Activated CD4-positive, alpha-beta T cell treated with anti-CD3 and anti-CD28 coated beads for 36 hours (primary cell): ENCODE results near the gene CHAT. TPM values are rescaled to one million over a fixed set of nuclear protein-coding genes. Genes with fewer than 3 reads are reported as not detected.

Experiments used
- ATAC-seq: fragments of 200-7000 bp; cut with Tn5 transposase; one replicate; pipeline ENCODE4 v1.10.0; 2021; ENCODE audit warnings: mild to moderate bottlenecking, moderate library complexity
- CTCF ChIA-PET: fragments of 350-600 bp; sonication (Branson Sonifier 250); formaldehyde crosslinking; loops from one replicate; lab custom pipeline; 2021; ENCODE audit warnings: antibody characterized with exemption; lab: Charles Lee
- POLR2A ChIA-PET: fragments of 350-600 bp; sonication (Branson Sonifier 250); formaldehyde crosslinking; loops from one replicate; lab custom pipeline; 2021; ENCODE audit warnings: antibody characterized with exemption, inconsistent platforms; lab: Charles Lee
- DNase-seq: peaks from one replicate; pipeline ENCODE4 v3.0.0-alpha.2; 2020
- H3K27ac Mint-ChIP-seq: one replicate; pipeline ENCODE4 v1.8.0; 2021; ENCODE audit warnings: mixed read lengths
- H3K27me3 Mint-ChIP-seq: one replicate; pipeline ENCODE4 v1.8.0; 2021; ENCODE audit warnings: mixed read lengths
- H3K36me3 Mint-ChIP-seq: one replicate; pipeline ENCODE4 v1.8.0; 2021; ENCODE audit warnings: low read depth, mixed read lengths
- H3K4me1 Mint-ChIP-seq: one replicate; pipeline ENCODE4 v1.8.0; 2021; ENCODE audit warnings: mixed read lengths
- H3K4me3 Mint-ChIP-seq: one replicate; pipeline ENCODE4 v1.8.0; 2021; ENCODE audit warnings: mild to moderate bottlenecking, moderate library complexity, mixed read lengths
- H3K9me3 Mint-ChIP-seq: one replicate; pipeline ENCODE4 v1.8.0; 2021; ENCODE audit warnings: low read depth, mixed read lengths
- intact Hi-C, 2 experiments: fragments of 100-400 bp; cut with DNase I in 1 of 2; cut with micrococcal nuclease in 1 of 2; formaldehyde crosslinking; loops; one replicate each; pipeline versions ENCODE4 v1.14.2 to v1.15.1; 2022 to 2024; cut with DNase I, micrococcal nuclease
- total RNA-seq, 2 experiments: library from RNA; stranded (reverse); gene quantifications; one replicate each; pipeline ENCODE4 v1.2.3, GENCODE V29; 2021

Gene CHAT
- not detected for total RNA-seq

GRCh38 chr10:49613882-49614241, at the start of gene CHAT:
Gene CHAT, plus strand, starts transcription at chr10:49614037. Its CDS starts 153 bp downstream, at chr10:49614190.
- ChIA-PET CTCF (interaction anchor here (0.7 kb wide), 1 partner anchor 13 kb away, joined by 3 read pairs; no protein-coding TSS in a partner anchor), POLR2A (no interaction called here)
- H3K36me3 Mint-ChIP-seq, result no peaks in the 10 kb centered on the region
- peaks cover 67% of the 10 kb centered on the region for H3K27me3 Mint-ChIP-seq
- peaks cover 1% of the 10 kb centered on the region for H3K9me3 Mint-ChIP-seq
- H3K4me3 Mint-ChIP-seq, result no peak within 1 kb of the TSS
- peaks cover 3% of the 10 kb centered on the region for H3K4me1 Mint-ChIP-seq
- H3K27ac Mint-ChIP-seq, result no peak within 1 kb of the TSS
- DNase-seq, result no peak
- ATAC-seq, result no peak
- intact Hi-C loops, result no loop called here

- Mint-ChIP-seq H3K9me3 (no peaks in the 10 kb centered on the region), H3K4me3 (no peak overlapping the region), H3K4me1 (peaks cover 4% of the 10 kb centered on the region), H3K36me3 (no peaks in the 10 kb centered on the region), H3K27ac (no peak overlapping the region), H3K27me3 (peaks cover 37% of the 10 kb centered on the region)
- intact Hi-C loops, result no loop called here
- CTCF ChIA-PET, result interaction anchor here (1.3 kb wide), 1 partner anchor 26 kb away, joined by 3 read pairs; no protein-coding TSS in a partner anchor
- DNase-seq (no peak), ATAC-seq (no peak)
- POLR2A ChIA-PET, result no interaction called here
Observed at GRCh38 chr10:49564461-49565009, 49.3 kb upstream of the CHAT start.

GRCh38 chr10:49567810-49568209, 46.0 kb upstream of the CHAT start:
- no peak for DNase-seq
- CTCF ChIA-PET, result no interaction called here
- Mint-ChIP-seq H3K4me3 (no peak overlapping the region), H3K27ac (no peak overlapping the region), H3K4me1 (peaks cover 4% of the 10 kb centered on the region), H3K36me3 (no peaks in the 10 kb centered on the region), H3K27me3 (peaks cover 31% of the 10 kb centered on the region), H3K9me3 (no peaks in the 10 kb centered on the region)
- intact Hi-C loops, result no loop called here
- no peak for ATAC-seq
- POLR2A ChIA-PET, result no interaction called here

- Mint-ChIP-seq H3K36me3 (no peaks in the 10 kb centered on the region), H3K4me3 (no peak overlapping the region), H3K27ac (no peak overlapping the region), H3K9me3 (no peaks in the 10 kb centered on the region), H3K27me3 (peaks cover 28% of the 10 kb centered on the region), H3K4me1 (peaks cover 4% of the 10 kb centered on the region)
- DNase-seq (no peak), ATAC-seq (no peak)
- intact Hi-C loops, result no loop called here
- POLR2A ChIA-PET, result no interaction called here
- CTCF ChIA-PET, result no interaction called here
Observed at GRCh38 chr10:49568235-49568634, 45.6 kb upstream of the CHAT start.

- H3K4me1 Mint-ChIP-seq, result peaks cover 4% of the 10 kb centered on the region
- intact Hi-C loops, result no loop called here
- no peak overlapping the region for H3K4me3 Mint-ChIP-seq
- ChIA-PET POLR2A (no interaction called here), CTCF (no interaction called here)
- H3K27ac Mint-ChIP-seq, result no peak overlapping the region
- H3K9me3 Mint-ChIP-seq, result no peaks in the 10 kb centered on the region
- no peak for ATAC-seq
- peaks cover 24% of the 10 kb centered on the region for H3K27me3 Mint-ChIP-seq
- H3K36me3 Mint-ChIP-seq, result no peaks in the 10 kb centered on the region
- DNase-seq, result no peak
Observed at GRCh38 chr10:49569031-49569631, 44.7 kb upstream of the CHAT start.

GRCh38 chr10:49571388-49571787, 42.4 kb upstream of the CHAT start:
- no peak for DNase-seq
- H3K27me3 Mint-ChIP-seq, result peaks cover 21% of the 10 kb centered on the region
- H3K27ac Mint-ChIP-seq, result no peak overlapping the region
- ChIA-PET CTCF (interaction anchor here (0.6 kb wide), 2 partner anchors 13 to 696 kb away, joined by 3 read pairs; no protein-coding TSS in a partner anchor), POLR2A (no interaction called here)
- H3K9me3 Mint-ChIP-seq, result no peaks in the 10 kb centered on the region
- no peak overlapping the region for H3K4me3 Mint-ChIP-seq
- ATAC-seq, result no peak
- intact Hi-C loops, result no loop called here
- H3K36me3 Mint-ChIP-seq, result no peaks in the 10 kb centered on the region
- peaks cover 4% of the 10 kb centered on the region for H3K4me1 Mint-ChIP-seq

GRCh38 chr10:49572594-49573114, 41.2 kb upstream of the CHAT start:
- H3K27ac Mint-ChIP-seq, result no peak overlapping the region
- peaks cover 4% of the 10 kb centered on the region for H3K4me1 Mint-ChIP-seq

GRCh38 chr10:49575489-49576072, 38.3 kb upstream of the CHAT start:
- Mint-ChIP-seq H3K9me3 (no peaks in the 10 kb centered on the region), H3K36me3 (no peaks in the 10 kb centered on the region), H3K27me3 (peaks cover 9% of the 10 kb centered on the region), H3K4me3 (no peak overlapping the region), H3K27ac (no peak overlapping the region), H3K4me1 (no peaks in the 10 kb centered on the region)
- intact Hi-C loops, result no loop called here
- DNase-seq, result no peak
- ChIA-PET CTCF (no interaction called here), POLR2A (no interaction called here)
- no peak for ATAC-seq

More at GRCh38 chr10:49572594-49573114, 41.2 kb upstream of the CHAT start:
- ATAC-seq (no peak), DNase-seq (no peak)
- Mint-ChIP-seq H3K27me3 (peaks cover 19% of the 10 kb centered on the region), H3K4me3 (no peak overlapping the region), H3K9me3 (no peaks in the 10 kb centered on the region), H3K36me3 (no peaks in the 10 kb centered on the region)
- intact Hi-C loops, result no loop called here
- ChIA-PET POLR2A (no interaction called here), CTCF (no interaction called here)

GRCh38 chr10:49577182-49577925, 36.5 kb upstream of the CHAT start:
- peak; percentile 42 for ATAC-seq
- no peaks in the 10 kb centered on the region for H3K4me1 Mint-ChIP-seq
- CTCF ChIA-PET, result no interaction called here

GRCh38 chr10:49578392-49578791, 35.4 kb upstream of the CHAT start:
- ChIA-PET POLR2A (no interaction called here), CTCF (no interaction called here)
- no peak for DNase-seq
- Mint-ChIP-seq H3K9me3 (no peaks in the 10 kb centered on the region), H3K36me3 (no peaks in the 10 kb centered on the region), H3K27ac (no peak overlapping the region), H3K27me3 (peaks cover 10% of the 10 kb centered on the region), H3K4me1 (no peaks in the 10 kb centered on the region), H3K4me3 (no peak overlapping the region)
- intact Hi-C loops, result no loop called here
- ATAC-seq, result no peak

More at GRCh38 chr10:49577182-49577925, 36.5 kb upstream of the CHAT start:
- no peak for DNase-seq
- no peaks in the 10 kb centered on the region for H3K9me3 Mint-ChIP-seq
- intact Hi-C loops, result no loop called here
- no peak overlapping the region for H3K4me3 Mint-ChIP-seq
- H3K27me3 Mint-ChIP-seq, result peaks cover 9% of the 10 kb centered on the region
- no peak overlapping the region for H3K27ac Mint-ChIP-seq
- POLR2A ChIA-PET, result interaction anchor here (0.6 kb wide), 1 partner anchor 23 kb away, joined by 3 read pairs; no protein-coding TSS in a partner anchor
- no peaks in the 10 kb centered on the region for H3K36me3 Mint-ChIP-seq

- intact Hi-C loops, result no loop called here
- no peaks in the 10 kb centered on the region for H3K4me1 Mint-ChIP-seq
- CTCF ChIA-PET, result no interaction called here
Observed at GRCh38 chr10:49579621-49580020, 34.2 kb upstream of the CHAT start.

More at GRCh38 chr10:49579621-49580020, 34.2 kb upstream of the CHAT start:
- Mint-ChIP-seq H3K27ac (no peak overlapping the region), H3K4me3 (no peak overlapping the region), H3K27me3 (peaks cover 9% of the 10 kb centered on the region), H3K9me3 (no peaks in the 10 kb centered on the region), H3K36me3 (no peaks in the 10 kb centered on the region)
- DNase-seq (no peak), ATAC-seq (no peak)
- POLR2A ChIA-PET, result no interaction called here
